HG02938 (cell line): Measurements from ENCODE around the gene GFOD1.
"Not testable (repeated sequence)": the region's sequence is repeated elsewhere in the genome, so short reads cannot be mapped to it uniquely, and the experiment has no call there.

Source experiments
- ATAC-seq: cut with Tn5 transposase; IDR thresholded peaks from one replicate; pipeline ENCODE4 v1.9.1; 2021; ENCODE audit warnings: mild to moderate bottlenecking, moderate library complexity; ENCODE audit not compliant: unreplicated experiment

GFOD1 gene

DNA sequence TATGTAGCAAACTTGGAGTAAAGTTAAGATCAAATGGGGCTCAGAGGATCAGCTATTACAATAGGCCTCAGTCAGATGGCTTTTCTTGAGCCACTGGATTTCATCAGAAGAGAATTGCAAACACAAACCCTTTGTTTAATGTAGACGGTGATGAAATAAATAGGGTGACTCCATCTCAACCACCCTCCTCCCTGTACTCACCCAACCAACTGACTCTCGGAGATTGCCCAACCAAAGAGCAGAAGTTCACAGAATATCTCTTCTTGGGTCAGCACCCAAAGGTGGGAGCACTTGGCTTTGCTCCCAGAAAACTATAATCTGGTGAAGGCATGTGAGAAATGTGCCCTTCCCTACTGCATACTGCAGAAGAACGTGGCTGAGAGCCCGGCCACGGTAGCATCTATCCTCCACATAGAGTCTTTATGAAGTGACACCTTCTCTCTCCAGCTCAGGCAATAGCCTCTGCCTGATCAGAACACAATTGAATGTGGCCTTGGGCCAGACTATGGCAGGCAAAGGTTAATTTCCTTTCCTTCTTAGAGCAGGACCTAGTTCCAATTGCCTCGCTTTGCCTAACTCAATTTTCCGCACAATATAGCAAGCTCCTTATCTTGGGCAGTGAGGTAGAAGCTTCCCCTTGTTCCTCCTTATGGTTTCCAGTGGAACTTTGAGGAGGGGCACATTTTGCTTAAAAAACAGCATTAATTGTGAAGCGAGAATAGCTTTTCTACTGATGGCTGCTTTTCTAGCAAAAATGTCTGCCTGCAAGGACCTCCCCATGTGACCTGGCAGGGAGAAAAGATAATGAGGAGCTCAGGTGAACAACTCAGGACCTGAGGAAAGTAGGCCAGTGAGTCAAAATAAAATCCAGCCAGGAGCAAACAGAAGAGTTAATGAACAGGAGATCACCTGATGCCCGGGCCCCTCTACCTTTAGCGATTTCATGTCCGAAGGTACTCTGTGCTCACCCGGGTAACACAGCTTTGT lies 79.4 kb downstream of the GFOD1 start:
- ATAC-seq: no peak

DNA sequence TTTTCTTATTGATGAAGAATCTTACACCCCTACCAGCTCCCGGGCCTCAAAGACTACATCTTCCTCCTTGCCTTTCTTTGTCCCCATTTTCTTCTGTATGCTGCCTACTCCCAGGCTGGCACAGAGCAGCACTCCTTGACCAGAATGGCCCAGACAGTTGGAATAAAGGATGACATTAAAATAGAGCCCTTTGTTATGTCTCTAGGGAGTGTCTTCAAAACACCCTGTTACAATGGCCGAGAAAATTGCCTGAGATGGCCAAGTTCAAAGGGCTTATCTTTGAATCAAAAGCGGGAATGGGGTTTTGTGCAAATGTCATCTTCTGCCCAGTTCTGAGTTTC lies 80.1 kb downstream of the GFOD1 start:
- no peak for ATAC-seq

DNA sequence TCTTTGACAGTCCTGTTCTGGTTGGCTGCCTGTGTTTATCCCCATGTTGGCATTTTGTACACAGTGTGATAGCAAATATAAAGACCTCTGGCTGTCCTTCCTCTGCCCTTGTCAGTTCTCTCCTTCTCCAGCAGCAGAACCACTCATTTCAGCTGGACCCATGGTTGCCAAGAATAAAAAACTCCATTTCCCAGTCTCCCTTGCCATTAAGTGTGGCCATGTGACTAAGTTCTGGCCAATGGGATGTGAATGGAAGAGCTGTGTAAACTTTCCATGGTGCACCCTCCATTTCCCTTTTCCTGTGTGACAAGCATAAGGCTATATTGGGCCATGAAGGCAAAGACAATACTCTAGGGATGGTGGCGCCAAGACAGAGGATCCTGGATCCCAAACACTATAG lies 80.6 kb downstream of the GFOD1 start:
- no peak for ATAC-seq

DNA sequence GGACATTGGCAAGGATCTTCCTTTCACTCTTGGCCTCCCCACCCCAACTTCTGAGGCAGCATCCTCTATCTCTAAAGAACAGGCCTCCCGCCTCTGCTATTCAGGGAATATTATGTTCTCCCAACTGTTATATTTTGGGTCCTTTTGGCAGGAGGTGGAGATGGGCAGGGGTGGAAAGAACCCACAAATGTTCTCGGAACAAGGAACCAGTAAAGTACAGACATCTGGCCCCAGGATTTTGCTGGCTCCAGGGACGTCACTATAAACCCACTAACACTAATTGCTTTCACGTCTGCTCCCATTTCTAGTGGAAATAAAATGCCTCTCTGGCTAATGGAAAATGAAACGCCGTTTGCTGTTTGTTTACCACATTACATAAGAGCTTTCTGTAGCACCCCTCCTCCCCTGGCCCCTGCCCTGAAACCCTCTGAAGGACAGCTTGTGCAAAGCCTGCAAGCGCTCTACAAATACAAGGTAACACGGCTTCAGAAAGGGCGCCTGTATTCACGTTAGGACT lies 81.4 kb downstream of the GFOD1 start:
- no peak for ATAC-seq

DNA sequence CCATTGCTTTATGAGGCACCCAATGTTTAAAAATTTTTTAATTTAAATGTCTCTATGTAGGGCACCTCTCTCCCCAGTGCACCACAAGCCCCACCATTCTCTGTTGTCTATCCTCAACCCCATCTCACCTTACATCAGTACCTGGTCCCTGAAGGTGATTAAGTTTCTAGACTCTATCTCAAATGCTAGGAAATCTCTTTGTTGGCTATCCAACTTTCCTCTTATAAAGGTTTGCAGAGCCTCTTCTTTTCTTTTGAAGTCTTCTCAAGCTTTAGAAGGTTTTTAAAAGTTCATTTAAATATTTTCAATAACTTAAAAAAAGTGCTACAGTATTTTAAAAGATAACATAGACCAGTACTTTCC lies 82.5 kb downstream of the GFOD1 start:
- no peak for ATAC-seq

DNA sequence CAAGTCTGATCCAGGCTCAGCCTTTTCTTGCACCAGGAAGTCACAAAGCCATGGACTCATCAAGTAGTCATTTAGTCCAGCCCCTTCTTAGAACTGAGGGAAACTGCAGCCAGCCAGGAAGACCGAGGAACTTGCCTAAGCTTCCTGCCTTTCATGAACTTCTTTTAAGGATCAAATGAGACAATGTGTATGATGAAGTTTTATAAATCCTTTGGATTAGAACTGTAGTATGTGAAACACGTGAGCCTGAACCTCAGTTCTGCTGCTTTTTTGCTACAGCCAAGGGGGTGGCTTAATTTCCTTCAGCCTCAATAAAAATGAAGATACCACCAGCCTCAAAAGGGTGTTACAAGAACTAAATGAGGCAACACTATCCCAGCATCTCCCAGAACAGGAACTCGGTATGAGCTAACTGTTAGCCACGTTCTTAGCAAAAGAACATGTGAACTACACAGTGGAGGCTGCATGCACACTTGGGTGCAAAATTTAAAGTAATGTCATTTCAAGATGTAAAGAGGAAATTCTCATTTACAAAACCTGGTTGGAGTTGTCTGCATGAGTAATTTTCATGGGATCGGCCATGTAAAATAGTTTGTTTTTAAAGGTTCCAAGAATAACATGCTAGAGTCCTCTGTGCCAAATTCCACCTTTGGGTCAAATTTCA lies 83.0 kb downstream of the GFOD1 start:
- no peak for ATAC-seq

DNA sequence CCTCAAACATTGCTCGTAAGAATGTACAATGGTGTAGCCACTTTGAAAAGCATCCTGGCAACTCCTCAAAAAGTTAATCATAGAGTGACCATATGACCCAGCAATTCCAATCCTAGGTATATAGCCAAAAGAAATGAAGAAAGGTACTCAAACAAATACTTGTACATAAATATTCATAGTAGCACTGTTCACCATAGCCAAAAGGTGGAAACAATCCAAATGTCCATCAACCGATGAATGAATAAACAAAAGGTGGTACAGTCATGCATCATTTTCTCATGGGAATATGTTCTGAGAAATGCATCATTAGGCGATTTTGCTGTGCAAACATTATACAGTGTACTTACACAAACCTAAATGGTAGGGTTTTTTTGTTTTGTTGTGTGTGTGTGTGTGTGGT lies 84.7 kb downstream of the GFOD1 start:
- ATAC-seq: no peak

DNA sequence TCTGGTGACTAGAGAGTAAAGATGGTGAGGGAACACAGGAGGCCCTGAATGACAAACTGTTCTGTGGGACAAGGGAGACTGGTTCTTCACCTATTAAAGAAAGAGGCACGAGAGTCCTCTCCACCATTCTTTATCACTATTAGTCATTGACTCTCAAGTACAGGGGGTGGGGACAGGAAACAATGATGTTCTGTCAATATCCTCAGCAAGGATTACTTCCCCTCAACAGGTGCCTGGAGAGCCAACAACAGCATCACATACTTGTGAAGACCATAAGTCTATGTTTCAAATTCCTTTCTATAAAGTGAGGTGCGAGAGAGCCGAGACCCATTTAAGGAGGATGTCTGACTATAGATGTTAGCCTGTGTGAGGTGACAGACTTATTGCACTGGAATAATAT lies 86.6 kb downstream of the GFOD1 start:
- peak; percentile 55 for ATAC-seq

DNA sequence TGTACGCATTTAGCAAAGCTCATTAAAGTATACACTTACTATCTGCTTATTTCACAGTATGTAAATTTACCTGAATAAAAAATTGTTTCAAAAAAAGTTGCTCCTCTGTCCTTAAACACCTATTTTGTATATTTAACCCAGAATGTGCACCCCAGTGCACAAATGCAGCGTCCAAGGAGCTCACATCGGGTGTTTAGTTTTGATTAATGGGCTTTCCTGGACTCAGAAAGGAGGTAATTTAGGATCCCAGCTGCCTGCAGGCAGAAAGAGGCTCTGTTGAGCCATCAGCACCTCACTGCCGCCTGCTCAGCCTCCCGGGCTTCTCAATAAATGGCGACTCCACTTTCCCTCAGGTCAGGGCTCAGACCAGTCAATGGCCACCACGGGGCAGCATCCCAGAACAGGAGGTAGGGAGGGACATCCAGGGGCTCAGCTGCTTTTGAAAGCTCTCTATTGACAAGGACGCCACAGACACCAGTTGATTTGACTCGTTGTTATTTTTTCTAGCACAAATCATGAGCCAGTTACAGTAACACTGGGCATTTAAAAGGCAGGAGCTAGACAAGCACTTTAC lies 88.9 kb downstream of the GFOD1 start:
- ATAC-seq: no peak

DNA sequence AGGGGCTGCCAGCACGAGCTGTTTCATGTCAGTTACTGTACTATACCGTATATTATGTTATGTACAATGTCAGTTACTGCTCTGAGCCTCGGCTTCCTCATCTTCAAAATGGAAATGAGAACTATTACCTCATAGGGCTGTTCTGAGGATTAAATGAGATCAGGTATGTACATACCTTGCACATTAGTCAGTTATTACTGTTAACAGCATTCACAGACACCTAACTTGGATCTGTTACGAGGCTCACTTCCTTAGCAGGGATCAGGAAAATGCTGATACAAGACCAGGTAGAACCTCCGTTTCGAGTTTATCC lies 89.4 kb downstream of the GFOD1 start:
- ATAC-seq: no peak

DNA sequence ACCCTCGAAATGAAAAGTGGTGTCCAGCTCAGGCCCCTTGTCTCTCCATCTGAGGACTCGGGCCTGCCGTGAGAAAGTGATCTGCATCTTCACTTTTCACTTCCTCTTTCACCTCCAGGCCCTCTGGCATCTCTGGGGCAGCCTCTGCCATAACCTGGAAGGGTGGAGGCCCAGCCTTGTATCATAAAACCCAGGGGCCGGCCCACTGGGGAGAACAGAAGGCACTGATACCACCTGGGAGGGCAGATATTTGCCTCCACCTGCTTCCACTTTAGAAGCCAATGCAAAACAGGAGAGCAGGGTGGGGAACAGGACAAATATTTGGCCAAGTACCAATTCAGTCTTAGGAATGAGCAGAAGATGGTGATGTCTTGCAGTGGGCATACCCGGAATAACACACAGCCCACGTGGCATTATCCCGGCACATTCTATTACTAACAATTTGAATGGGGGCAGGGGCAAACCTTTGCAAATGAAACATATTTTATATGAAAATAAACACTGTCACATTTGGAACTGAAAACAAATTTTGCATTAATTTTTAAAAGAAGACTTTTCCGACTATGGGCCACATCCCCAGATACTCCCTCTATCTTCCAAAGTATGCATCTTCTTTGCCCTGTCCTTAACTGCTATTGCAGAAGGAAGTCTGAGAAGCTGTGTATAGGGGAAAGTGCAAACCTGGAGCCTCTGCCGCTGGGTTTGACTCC lies 89.9 kb downstream of the GFOD1 start:
- peak; percentile 66 for ATAC-seq

DNA sequence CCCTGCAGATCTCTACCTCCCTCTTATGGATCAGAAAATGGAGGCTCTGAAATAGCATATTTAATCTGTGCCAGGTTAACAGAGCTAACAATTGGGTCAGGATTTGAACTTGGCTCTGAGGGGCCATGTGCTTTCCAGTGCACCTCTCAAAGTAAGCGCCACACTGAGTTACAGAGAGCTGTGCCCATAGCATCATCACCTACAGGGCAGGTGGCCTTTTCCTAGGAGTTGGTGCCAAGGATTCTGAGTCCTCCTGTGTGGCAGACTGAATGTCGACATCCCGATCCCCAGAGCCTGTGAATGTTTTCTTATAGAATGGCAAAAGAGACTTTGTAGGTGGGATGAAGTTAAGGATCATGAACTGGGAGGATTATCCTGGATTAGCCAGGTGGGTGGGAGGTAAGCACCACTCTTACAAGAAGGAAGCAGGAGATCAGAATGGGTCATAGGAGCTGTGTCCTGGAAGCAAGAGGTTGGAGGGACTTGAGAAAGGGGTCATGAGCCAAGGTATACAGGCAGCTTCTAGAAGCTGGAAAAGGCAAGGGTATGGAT lies 91.1 kb downstream of the GFOD1 start:
- ATAC-seq: no peak

DNA sequence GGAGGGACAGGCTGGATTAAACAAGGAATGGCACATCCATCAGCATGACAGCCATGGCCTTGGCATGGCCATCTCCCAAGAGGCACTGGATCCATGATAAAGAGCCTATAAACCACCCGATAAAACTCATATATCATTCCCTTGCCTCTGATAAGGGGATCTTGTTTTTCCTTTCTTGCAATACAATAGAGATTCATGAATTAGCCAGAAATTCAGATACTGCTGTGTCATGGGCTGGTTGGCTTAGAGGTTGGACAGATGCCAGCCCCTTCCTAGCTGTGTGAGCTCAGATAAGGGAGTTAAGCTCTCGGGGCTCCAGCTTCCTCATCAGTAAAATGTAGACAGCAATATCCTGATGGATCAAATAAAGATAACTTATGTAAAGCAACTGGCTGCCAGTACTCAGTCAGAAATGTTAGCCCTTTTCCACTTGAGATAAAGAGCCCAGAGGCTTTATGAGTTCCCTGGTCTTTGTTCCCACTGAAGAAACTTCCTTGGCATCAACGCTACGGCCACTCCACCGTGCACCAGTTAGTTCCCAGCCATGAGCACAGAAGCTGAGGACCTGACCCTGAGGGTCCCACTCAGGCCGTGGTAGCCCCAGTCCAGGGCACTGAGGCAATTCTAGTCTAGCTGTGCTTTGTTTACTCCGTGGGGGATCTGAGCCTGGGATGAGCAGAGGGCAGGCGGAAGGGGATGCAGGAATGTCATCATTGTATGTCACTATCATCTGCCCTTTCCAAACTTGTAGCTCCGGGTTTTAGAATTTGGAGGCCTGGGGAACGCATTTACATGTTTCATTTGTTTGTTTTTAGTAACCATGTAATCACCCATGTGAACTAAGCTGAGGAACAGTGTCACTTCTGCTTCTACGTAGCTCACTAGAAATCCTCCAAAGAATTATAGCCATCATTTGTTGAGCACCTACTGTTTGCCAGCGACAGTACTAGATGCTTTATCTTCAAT lies 91.8 kb downstream of the GFOD1 start:
- ATAC-seq: peak; percentile 44

DNA sequence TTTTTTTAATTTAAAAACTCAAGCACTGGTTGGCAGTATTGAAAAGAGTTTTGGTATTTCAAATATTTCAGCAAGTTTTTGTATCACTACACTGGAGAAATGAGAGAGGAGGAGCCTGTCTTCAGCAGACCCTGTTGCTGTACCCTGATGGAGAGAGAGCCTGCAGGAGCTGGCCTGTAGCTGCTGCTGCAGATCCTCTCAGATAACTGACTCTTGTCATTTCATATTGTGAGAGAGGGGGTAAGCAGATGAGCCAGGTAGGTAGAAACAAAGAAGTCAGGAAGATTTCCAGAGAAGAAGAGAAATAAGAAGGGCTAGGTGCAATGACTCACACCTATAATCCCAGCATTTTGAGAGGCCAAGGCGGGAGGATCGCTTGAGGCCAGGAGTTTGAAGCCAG lies 94.9 kb downstream of the GFOD1 start:
- ATAC-seq: no peak

DNA sequence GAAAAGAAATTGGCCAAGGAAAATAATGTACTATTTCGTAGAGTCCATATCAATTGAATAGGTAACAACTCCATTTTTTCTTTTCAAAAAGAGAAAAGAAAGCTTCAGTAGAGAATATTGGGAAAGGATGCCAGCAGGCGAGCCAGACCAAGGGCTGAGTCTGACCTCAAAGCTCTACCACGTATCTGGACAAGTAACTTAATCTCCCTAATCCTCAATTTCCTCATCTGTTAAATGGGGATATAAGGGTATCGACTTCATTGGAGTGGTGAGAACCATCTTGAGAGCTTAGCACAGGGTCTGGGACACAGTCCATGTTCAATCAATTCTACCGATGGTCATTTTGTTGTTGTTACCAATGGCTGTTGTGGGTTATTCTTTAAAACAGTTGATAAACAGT lies 95.9 kb downstream of the GFOD1 start:
- ATAC-seq: no peak

DNA sequence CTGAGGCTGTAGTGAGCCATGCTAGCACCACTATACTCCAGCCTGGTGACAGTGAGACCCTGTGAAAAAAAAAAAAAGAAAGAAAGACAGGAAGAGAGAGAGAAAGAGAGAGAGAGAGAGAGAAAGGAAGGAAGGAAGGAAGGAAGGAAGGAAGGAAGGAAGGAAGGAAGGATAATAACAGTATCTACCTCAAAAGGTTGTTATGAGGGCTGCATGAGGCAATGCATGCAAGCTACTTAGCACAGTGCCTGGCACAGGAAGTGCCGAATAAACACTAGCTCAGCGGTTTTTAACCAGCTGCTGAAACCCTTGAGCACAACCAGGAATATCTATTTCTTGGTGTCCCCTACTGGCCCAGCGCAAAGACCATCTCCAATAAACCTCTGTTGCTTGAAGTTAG lies 96.7 kb downstream of the GFOD1 start:
- no peak for ATAC-seq

DNA sequence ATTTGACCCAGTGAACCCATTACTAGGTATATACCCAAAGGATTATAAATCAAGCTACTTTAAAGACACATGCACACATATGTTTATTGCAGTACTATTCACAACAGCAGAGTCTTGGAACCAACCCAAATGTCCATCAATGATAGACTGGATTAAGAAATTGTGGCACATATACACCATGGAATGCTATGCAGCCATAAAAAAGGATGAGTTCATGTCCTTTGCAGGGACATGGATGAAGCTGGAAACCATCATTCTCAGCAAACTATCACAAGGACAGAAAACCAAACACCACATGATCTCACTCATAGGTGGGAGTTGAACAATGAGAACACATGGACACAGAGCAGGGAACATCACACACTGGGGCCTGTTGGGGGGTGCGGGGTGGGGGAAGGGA lies 98.2 kb downstream of the GFOD1 start:
- not testable (repeated sequence) for ATAC-seq

DNA sequence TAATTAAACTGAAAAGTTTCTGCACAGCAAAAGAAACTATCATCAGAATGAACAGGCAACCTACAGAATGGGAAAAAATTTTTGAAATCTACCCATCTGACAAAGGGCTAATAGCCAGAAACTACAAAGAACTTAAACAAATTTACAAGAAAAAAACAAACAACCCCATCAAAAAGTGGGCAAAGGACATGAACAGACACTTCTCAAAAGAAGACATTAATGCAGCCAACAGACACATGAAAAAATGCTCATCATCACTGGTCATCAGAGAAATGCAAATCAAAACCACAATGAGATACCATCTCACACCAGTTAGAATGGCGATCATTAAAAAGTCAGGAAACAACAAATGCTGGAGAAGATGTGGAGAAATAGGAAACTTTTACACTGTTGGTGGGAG lies 98.6 kb downstream of the GFOD1 start:
- not testable (repeated sequence) for ATAC-seq

DNA sequence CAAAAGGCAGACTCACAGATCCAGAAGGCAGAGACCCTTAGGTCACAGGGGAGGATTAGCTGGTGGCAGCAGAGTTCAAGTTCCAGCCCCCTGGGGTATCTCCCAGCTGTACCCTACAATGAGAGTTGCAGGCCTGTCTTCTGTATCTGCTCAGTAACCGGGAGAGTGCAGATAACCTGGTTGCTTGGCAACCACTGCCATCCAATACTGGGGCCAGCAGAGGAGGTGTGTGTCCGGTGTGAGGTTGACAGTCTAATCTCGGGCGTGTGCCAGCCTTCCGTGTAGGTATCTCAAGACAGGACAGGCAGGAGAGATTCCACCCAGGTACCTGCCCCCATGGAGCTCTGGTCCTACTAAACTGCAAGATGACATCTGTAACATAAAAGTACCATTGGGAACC lies 102.4 kb downstream of the GFOD1 start:
- ATAC-seq: no peak

DNA sequence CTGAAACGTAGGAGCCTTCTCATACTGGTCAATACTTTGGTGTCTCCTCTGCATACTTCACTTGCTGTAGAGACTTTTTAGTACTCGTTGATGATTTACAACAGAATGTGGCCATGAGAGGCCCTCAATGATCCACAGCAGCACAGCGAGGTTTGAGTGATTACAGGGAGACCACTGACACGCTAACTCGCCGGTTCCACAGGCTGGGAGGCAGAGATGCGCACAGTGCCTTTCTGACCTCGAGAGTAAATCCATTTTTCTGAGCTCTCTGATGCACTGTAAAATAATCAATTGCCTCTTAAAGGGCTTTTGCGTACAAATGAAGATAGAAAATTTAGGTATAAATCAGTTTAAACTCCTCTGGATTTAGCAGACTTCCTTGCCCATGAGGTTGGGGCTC lies 102.9 kb downstream of the GFOD1 start:
- ATAC-seq: no peak
